Upper lobe of left lung (tissue), 6 donors: ENCODE data around the gene NOS1AP. TPM values are rescaled to one million over a fixed set of nuclear protein-coding genes. Genes with fewer than 3 reads are reported as not detected.
"Not testable (repeated sequence)": the region's sequence is repeated elsewhere in the genome, so short reads cannot be mapped to it uniquely, and the experiment has no call there.

Source experiments
- ATAC-seq, 2 donors: fragments of 200-7000 bp; cut with Tn5 transposase; one replicate each; pipeline ENCODE4 v1.9.1; 2022; ENCODE audit warnings: mild to moderate bottlenecking in 2 of 2, moderate library complexity in 2 of 2; ENCODE audit not compliant: low FRiP score in 2 of 2
- DNase-seq, 2 donors: peaks; one replicate each; pipeline ENCODE4 v3.0.0-alpha.2; 2019 to 2020
- H3K27ac ChIP-seq, 4 donors: fragments of 200-600 bp; sonication (generic); one replicate each; pipeline ENCODE4 v1.5.1; 2016 to 2019
- H3K27me3 ChIP-seq, 4 donors: fragments of 200-600 bp; sonication (generic); one replicate each; pipeline ENCODE4 v1.5.1; 2017 to 2019
- H3K36me3 ChIP-seq, 4 donors: fragments of 200-600 bp; sonication (generic); one replicate each; pipeline ENCODE4 v1.5.1; 2016 to 2019
- H3K4me1 ChIP-seq, 4 donors: fragments of 200-600 bp; sonication (generic); one replicate each; pipeline ENCODE4 v1.5.1; 2018 to 2019
- H3K4me3 ChIP-seq, 4 donors: fragments of 200-600 bp; sonication (generic); one replicate each; pipeline ENCODE4 v1.5.1; 2017 to 2019; ENCODE audit warnings: mild to moderate bottlenecking in 2 of 4, moderate library complexity in 1 of 4
- H3K9me3 ChIP-seq, 4 donors: fragments of 200-600 bp; sonication (generic); one replicate each; pipeline ENCODE4 v1.5.1; 2018 to 2019
- CTCF ChIP-seq, 6 experiments: fragments of 450-650 bp in 4 of 6; fragments of 200-600 bp in 2 of 6; sonication (generic) in 2 of 6; IDR thresholded peaks; one replicate each; pipeline ENCODE4 v1.5.1; 2016 to 2019; ENCODE audit warnings: antibody characterized with exemption in 6 of 6
- EP300 ChIP-seq, 4 donors: sonication (generic); formaldehyde crosslinking; IDR thresholded peaks; one replicate each; pipeline ENCODE4 v1.5.1; 2017; ENCODE audit warnings: antibody characterized with exemption in 4 of 4, control low read depth in 2 of 4
- POLR2A ChIP-seq, 4 donors: fragments of 450-650 bp; IDR thresholded peaks; one replicate each; pipeline ENCODE4 v1.5.1; 2016 to 2017; ENCODE audit warnings: antibody characterized with exemption in 4 of 4, mild to moderate bottlenecking in 2 of 4
- POLR2AphosphoS5 ChIP-seq, 2 donors: sonication (generic); formaldehyde crosslinking; IDR thresholded peaks; one replicate each; pipeline ENCODE4 v1.5.1; 2017; ENCODE audit warnings: antibody characterized with exemption in 2 of 2
- whole genome bisulfite sequencing, 2 donors: methylation state at CpG; one replicate each; pipeline ENCODE4 v1.1.5; 2017 to 2018; 5-methylcytosine and 5-hydroxymethylcytosine counted together
- total RNA-seq, 6 donors: library from RNA; depleted of rRNA in 4 of 6; stranded (reverse); fragments of >200 nt in 4 of 6; gene quantifications; one replicate each; pipeline versions ENCODE4 v1.1.0 to v1.2.1, GENCODE V29; 2016 to 2021
- donor health status: DM: no; HTN: no; CAD: no; lungs with moderate emphysema.
- donor health status: DM: no; HTN: yes; CAD: no; lungs with severe emphysema.

Gene NOS1AP
- total RNA-seq, 6 donors from 2014 or later: 5.3 to 16.4 (median 6.5) TPM

GRCh38 chr1:162351246-162351842 is 281.9 kb downstream of the NOS1AP start:
- ATAC-seq: no peak
- H3K4me3 ChIP-seq: no peak overlapping the region
- 85 to 92% methylated on average over 6 of the region's 6 CpGs for WGBS, 2 donors
- no peaks in the 10 kb centered on the region for H3K9me3 ChIP-seq
- H3K36me3 ChIP-seq: no peaks in the 10 kb centered on the region
- no peak overlapping the region for H3K27ac ChIP-seq
- peaks cover 3 to 25% (median 5%) of the 10 kb centered on the region in 4 donors for H3K4me1 ChIP-seq
- TF ChIP-seq CTCF (IDR thresholded peaks at IDR 0.05) (no peak), POLR2A (IDR thresholded peaks at IDR 0.05) (no peak), EP300 (IDR thresholded peaks at IDR 0.05) (no peak), POLR2AphosphoS5 (IDR thresholded peaks at IDR 0.05) (no peak)
- no peak for DNase-seq
- H3K27me3 ChIP-seq: no peaks in the 10 kb centered on the region

GRCh38 chr1:162351874-162352273 is 282.4 kb downstream of the NOS1AP start:
- peak in 1 of 2 donors; percentile 34 for ATAC-seq
- not testable (repeated sequence) for DNase-seq, H3K27me3 ChIP-seq, H3K4me3 ChIP-seq, H3K36me3 ChIP-seq, H3K9me3 ChIP-seq, H3K27ac ChIP-seq
- WGBS, 2 donors: 73 to 81% methylated on average over 3 of the region's 4 CpGs
- H3K4me1 ChIP-seq: peaks cover 3 to 25% (median 5%) of the 10 kb centered on the region in 4 donors

- TF ChIP-seq POLR2AphosphoS5 (IDR thresholded peaks at IDR 0.05) (no peak), CTCF (IDR thresholded peaks at IDR 0.05) (no peak), EP300 (IDR thresholded peaks at IDR 0.05) (no peak), POLR2A (IDR thresholded peaks at IDR 0.05) (no peak)
- H3K9me3 ChIP-seq: no peaks in the 10 kb centered on the region
- no peaks in the 10 kb centered on the region for H3K27me3 ChIP-seq
- ATAC-seq (no peak), DNase-seq (peak in 1 of 2 donors; percentile 27)
- WGBS, 2 donors: 85 to 86% methylated on average over 9 of the region's 9 CpGs
- peak overlapping the region in 1 of 4 donors; percentile 38 for H3K27ac ChIP-seq
- no peaks in the 10 kb centered on the region for H3K36me3 ChIP-seq
- peaks cover 3 to 25% (median 6%) of the 10 kb centered on the region in 4 donors for H3K4me1 ChIP-seq
- no peak overlapping the region for H3K4me3 ChIP-seq
These were observed 283.6 kb downstream of the NOS1AP start for GRCh38 chr1:162353078-162353477.

- no peaks in the 10 kb centered on the region for H3K36me3 ChIP-seq
- no peak overlapping the region for H3K4me3 ChIP-seq
- DNase-seq (no peak), ATAC-seq (no peak)
- no peaks in the 10 kb centered on the region for H3K27me3 ChIP-seq
- peaks cover 3 to 25% (median 6%) of the 10 kb centered on the region in 4 donors for H3K4me1 ChIP-seq
- TF ChIP-seq POLR2AphosphoS5 (IDR thresholded peaks at IDR 0.05) (no peak), CTCF (IDR thresholded peaks at IDR 0.05) (no peak), POLR2A (IDR thresholded peaks at IDR 0.05) (no peak), EP300 (IDR thresholded peaks at IDR 0.05) (no peak)
- whole genome bisulfite sequencing, 2 donors: 44 to 77% methylated on average over 3 to 5 of the region's 5 CpGs
- H3K27ac ChIP-seq: peak overlapping the region in 1 of 4 donors; percentile 38
- H3K9me3 ChIP-seq: no peaks in the 10 kb centered on the region
These were observed 284.2 kb downstream of the NOS1AP start for GRCh38 chr1:162353702-162354101.

GRCh38 chr1:162357681-162358266 is 288.3 kb downstream of the NOS1AP start:
- no peak for TF ChIP-seq POLR2AphosphoS5 (IDR thresholded peaks at IDR 0.05)
- no peak for TF ChIP-seq POLR2A (IDR thresholded peaks at IDR 0.05)
- peak in 5 of 6 experiments; percentile 19 to 50 (median 41) for TF ChIP-seq CTCF (IDR thresholded peaks at IDR 0.05)
- no peak for TF ChIP-seq EP300 (IDR thresholded peaks at IDR 0.05)
- DNase-seq (no peak), ATAC-seq (peak in 1 of 2 donors; percentile 73)
- no peaks in the 10 kb centered on the region for H3K9me3 ChIP-seq
- peaks cover 0 to 14% (median 5%) of the 10 kb centered on the region in 4 donors for H3K4me1 ChIP-seq
- H3K27me3 ChIP-seq: no peaks in the 10 kb centered on the region
- no peak overlapping the region for H3K27ac ChIP-seq
- H3K36me3 ChIP-seq: no peaks in the 10 kb centered on the region
- 54 to 57% methylated on average over 5 of the region's 5 CpGs for whole genome bisulfite sequencing, 2 donors
- no peak overlapping the region for H3K4me3 ChIP-seq
